ENCODE measurements around the gene PSMC4. TPM values are rescaled to one million over a fixed set of nuclear protein-coding genes. Genes with fewer than 3 reads are reported as not detected.
"Not testable (repeated sequence)": the region's sequence is repeated elsewhere in the genome, so short reads cannot be mapped to it uniquely, and the experiment has no call there.

Gene PSMC4
- total RNA-seq, 1 donor from 2014 or later: 85.6 TPM

GRCh38 chr19:39953915-39954314, 17.1 kb upstream of the PSMC4 start:
- DNase-seq (ENCODE audit: extremely low spot score, unreplicated experiment): no peak
- Mint-ChIP-seq H3K9me3 (ENCODE audit: unreplicated experiment) (no peaks in the 10 kb centered on the region), H3K27ac (ENCODE audit: unreplicated experiment) (no peak overlapping the region), H3K36me3 (ENCODE audit: unreplicated experiment) (no peaks in the 10 kb centered on the region), H3K4me1 (ENCODE audit: unreplicated experiment) (no peaks in the 10 kb centered on the region), H3K4me3 (ENCODE audit: unreplicated experiment) (no peak overlapping the region), H3K27me3 (ENCODE audit: unreplicated experiment) (peaks cover 2% of the 10 kb centered on the region)
- no peak for TF ChIP-seq CTCF (IDR thresholded peaks at IDR 0.05)

GRCh38 chr19:39957886-39958285, 13.1 kb upstream of the PSMC4 start:
- H3K36me3 Mint-ChIP-seq (ENCODE audit: unreplicated experiment); H3K27me3 Mint-ChIP-seq (ENCODE audit: unreplicated experiment); H3K27ac Mint-ChIP-seq (ENCODE audit: unreplicated experiment); H3K4me3 Mint-ChIP-seq (ENCODE audit: unreplicated experiment); DNase-seq (ENCODE audit: extremely low spot score, unreplicated experiment); H3K9me3 Mint-ChIP-seq (ENCODE audit: unreplicated experiment); H3K4me1 Mint-ChIP-seq (ENCODE audit: unreplicated experiment): not testable (repeated sequence)

DNA sequence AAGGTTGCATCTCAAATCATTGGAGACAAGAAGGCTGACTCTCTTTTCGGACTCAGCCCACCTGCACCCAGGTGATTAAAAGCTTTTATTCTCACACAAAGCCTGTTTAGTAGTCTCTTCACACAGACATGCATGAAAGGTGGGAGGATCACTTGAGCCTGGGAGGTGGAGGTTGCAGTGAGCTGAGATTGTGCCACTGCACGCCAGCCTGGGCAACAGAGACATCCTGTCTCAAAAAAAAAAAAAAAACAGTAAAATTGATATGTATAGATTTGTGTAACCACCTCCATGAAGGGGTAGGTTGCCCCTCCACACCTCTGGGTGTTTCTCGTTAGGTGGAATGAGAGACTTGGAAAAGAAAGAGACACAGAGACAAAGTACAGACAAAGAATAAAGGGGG, 12.0 kb upstream of the PSMC4 start:
- not testable (repeated sequence) for DNase-seq (ENCODE audit: extremely low spot score, unreplicated experiment); H3K36me3 Mint-ChIP-seq (ENCODE audit: unreplicated experiment); H3K27ac Mint-ChIP-seq (ENCODE audit: unreplicated experiment); H3K9me3 Mint-ChIP-seq (ENCODE audit: unreplicated experiment); H3K4me3 Mint-ChIP-seq (ENCODE audit: unreplicated experiment); H3K4me1 Mint-ChIP-seq (ENCODE audit: unreplicated experiment)
- H3K27me3 Mint-ChIP-seq (ENCODE audit: unreplicated experiment): peaks cover 10% of the 10 kb centered on the region

DNA sequence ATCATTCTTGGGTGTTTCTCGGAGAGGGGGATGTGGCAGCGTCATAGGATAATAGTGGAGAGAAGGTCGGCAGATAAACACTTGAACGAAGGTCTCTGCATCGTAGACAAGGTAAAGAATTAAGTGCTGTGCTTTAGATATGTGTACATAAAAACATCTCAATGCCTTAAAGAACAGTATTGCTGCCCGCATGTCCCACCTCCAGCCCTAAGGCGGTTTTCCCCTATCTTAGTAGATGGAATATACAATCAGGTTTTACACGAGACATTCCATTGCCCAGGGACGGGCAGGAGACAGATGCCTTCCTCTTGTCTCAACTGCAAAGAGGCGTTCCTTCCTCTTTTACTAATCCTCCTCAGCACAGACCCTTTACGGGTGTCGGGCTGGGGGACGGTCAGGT, 11.6 kb upstream of the PSMC4 start:
- H3K9me3 Mint-ChIP-seq (ENCODE audit: unreplicated experiment); H3K36me3 Mint-ChIP-seq (ENCODE audit: unreplicated experiment); H3K4me3 Mint-ChIP-seq (ENCODE audit: unreplicated experiment); DNase-seq (ENCODE audit: extremely low spot score, unreplicated experiment); H3K27ac Mint-ChIP-seq (ENCODE audit: unreplicated experiment); H3K4me1 Mint-ChIP-seq (ENCODE audit: unreplicated experiment): not testable (repeated sequence)
- peaks cover 10% of the 10 kb centered on the region for H3K27me3 Mint-ChIP-seq (ENCODE audit: unreplicated experiment)

GRCh38 chr19:39963898-39964297, 7.1 kb upstream of the PSMC4 start:
- Mint-ChIP-seq H3K27ac (ENCODE audit: unreplicated experiment) (no peak overlapping the region), H3K27me3 (ENCODE audit: unreplicated experiment) (peaks cover 10% of the 10 kb centered on the region)

DNA sequence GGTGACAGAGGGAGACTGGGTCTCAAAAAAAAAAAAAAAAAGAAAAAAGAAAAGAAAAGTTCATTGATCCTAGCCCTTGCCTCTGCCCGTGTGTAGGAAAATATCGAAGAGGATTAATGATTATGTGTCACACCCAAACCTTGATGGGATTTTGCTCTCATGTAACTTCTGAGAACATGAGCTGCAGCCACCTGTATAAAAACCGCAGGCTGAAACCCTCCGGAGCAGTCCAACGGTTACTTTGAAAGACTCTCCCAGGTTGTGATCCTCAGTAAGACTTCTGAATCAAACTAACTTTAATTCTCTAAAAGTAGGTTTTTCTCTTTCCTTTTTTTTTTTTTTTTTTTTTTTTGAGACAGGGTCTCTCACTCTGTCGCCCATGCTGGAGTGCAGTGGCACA, 4.3 kb upstream of the PSMC4 start:
- Mint-ChIP-seq H3K9me3 (ENCODE audit: unreplicated experiment) (no peaks in the 10 kb centered on the region), H3K4me3 (ENCODE audit: unreplicated experiment) (no peak overlapping the region), H3K27me3 (ENCODE audit: unreplicated experiment) (peaks cover 3% of the 10 kb centered on the region), H3K4me1 (ENCODE audit: unreplicated experiment) (peaks cover 20% of the 10 kb centered on the region), H3K36me3 (ENCODE audit: unreplicated experiment) (no peaks in the 10 kb centered on the region), H3K27ac (ENCODE audit: unreplicated experiment) (no peak overlapping the region)
- no peak for TF ChIP-seq CTCF (IDR thresholded peaks at IDR 0.05)
- no peak for DNase-seq (ENCODE audit: extremely low spot score, unreplicated experiment)

More at GRCh38 chr19:39963898-39964297, 7.1 kb upstream of the PSMC4 start:
- DNase-seq (ENCODE audit: extremely low spot score, unreplicated experiment): no peak
- no peak for TF ChIP-seq CTCF (IDR thresholded peaks at IDR 0.05)
- H3K9me3 Mint-ChIP-seq (ENCODE audit: unreplicated experiment): no peaks in the 10 kb centered on the region
- no peaks in the 10 kb centered on the region for H3K36me3 Mint-ChIP-seq (ENCODE audit: unreplicated experiment)
- no peak overlapping the region for H3K4me3 Mint-ChIP-seq (ENCODE audit: unreplicated experiment)
- no peaks in the 10 kb centered on the region for H3K4me1 Mint-ChIP-seq (ENCODE audit: unreplicated experiment)

GRCh38 chr19:39967561-39967960, 3.4 kb upstream of the PSMC4 start:
- peak; percentile 53 for DNase-seq (ENCODE audit: extremely low spot score, unreplicated experiment)
- no peaks in the 10 kb centered on the region for H3K36me3 Mint-ChIP-seq (ENCODE audit: unreplicated experiment)

More at GRCh38 chr19:39967561-39967960, 3.4 kb upstream of the PSMC4 start:
- H3K27ac Mint-ChIP-seq (ENCODE audit: unreplicated experiment): no peak overlapping the region
- no peak overlapping the region for H3K4me3 Mint-ChIP-seq (ENCODE audit: unreplicated experiment)
- H3K4me1 Mint-ChIP-seq (ENCODE audit: unreplicated experiment): peaks cover 26% of the 10 kb centered on the region
- H3K27me3 Mint-ChIP-seq (ENCODE audit: unreplicated experiment): peaks cover 3% of the 10 kb centered on the region
- H3K9me3 Mint-ChIP-seq (ENCODE audit: unreplicated experiment): no peaks in the 10 kb centered on the region
- TF ChIP-seq CTCF (IDR thresholded peaks at IDR 0.05): no peak

All from osteocyte (in vitro differentiated cells).